Stimulated activated CD4-positive, alpha-beta T cell treated with anti-CD3 and anti-CD28 coated beads, Interleukin-4, amount 100 ng/mL, for 4 hours (primary cell): ENCODE results near the gene ZNF362.

Experiments used
- DNase-seq, 2 experiments: peaks; one replicate each; pipeline ENCODE4 v3.0.0-alpha.2; 2020

ZNF362 gene

DNA sequence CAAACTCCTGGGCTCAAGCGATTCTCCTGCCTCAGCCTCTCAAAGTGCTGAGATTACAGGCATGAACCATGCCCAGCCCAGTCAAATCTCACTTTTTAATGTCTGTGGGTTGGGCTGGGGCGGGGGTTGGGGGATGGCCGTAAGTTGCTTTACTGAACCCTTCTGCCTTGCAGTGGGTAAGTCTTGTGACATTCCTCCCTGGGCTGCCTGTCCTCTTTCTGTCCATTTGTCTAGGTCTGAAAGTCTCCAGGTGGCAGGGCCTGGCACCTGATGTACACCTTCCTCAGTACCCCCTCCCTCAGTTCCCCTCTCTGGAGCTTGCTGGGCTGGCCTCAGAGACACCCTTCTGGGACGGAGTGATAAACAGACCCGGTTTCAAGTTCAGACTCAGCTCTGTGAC, 13.3 kb downstream of the ZNF362 start:
- no peak for DNase-seq

DNA sequence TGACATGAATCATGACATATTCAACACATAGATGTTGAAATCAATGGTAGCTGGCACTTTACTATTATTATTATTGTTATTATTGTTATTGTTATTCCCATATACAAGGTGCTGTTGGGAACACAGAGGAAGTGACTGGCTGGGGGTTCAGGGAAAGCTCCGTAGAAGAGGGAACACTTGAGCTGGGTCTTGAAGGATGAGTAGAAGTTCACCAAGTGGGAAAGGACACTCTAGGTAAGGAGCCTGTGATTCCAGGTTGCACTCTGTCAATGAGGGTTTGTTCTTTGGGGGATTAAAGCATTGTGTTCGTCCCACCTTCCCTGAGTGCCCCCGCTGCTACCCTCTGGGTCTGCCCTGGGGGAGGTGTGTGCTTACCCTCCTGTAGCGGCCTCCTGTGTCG, 14.1 kb downstream of the ZNF362 start:
- no peak for DNase-seq

DNA sequence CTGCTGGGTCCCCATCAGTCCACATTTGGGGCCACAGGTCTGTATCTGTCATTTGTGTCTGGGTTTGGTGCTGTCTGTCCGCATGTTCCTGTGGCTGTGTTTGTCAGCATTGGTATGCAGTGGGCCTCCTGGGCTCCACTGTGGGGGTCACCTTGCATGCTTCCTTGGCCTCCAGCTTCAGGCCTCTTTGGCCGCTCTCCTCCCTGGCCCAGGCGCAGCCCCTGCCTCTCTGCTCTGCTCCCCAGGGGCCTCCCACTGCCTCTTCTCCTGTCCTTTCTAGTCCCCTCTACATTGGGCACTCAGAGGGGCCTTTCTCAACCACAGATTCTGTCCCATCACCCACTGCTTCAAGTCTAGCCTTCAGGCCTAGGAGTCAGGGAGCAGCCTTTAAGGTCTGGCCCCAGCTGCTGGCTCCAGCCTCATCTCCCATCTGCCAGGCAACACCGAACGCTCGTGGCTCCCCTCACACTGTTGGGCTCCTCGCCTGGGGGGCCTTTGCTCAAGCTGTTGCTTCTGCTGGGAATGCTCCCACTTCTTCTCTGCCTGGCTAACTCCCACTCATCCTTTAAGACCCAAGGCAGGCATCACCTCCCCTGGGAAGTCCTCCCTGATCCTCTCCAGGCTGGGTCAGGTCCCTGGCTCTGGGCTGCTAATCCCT, 14.6 kb downstream of the ZNF362 start:
- no peak for DNase-seq

DNA sequence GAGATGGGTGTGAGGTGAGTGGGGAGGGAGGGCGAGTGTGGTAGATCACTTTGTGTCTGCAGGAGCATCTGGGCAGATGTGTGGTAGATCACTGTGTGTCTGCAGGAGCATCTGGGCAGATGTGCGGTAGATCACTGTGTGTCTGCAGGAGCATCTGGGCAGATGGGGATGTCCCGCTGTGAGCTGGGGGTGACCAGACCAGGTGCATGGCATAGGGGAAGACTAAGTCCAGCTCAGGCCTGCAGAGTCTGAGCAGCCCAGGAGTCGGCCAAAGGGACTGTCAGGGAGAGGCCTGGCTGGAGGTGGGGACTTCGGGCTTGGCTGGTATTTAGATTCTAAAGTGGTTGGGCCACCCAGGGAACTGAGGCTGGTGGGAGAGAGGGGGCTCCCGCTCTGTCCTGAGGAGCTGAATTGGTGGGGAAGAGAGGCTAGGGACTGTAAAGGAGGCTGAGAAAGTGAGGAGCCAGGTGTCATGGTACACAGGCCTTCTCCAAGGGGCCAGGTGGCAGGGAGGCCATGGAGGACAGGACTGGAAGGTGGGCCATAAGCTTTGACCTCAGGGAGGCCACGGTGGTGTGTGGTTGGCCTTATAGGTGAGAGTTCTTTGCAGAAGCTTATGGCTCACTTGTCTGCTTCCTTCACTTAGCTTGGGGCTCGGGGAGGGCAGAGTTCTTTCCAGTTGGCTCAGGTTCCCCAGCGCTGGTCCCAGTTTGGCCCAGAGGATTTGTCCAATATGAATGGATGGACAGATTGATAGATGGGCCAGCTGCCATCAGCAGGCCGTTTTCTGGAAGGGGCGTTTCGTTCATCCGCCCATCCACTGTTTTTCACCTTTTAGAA, 15.6 kb downstream of the ZNF362 start:
- no peak for DNase-seq

DNA sequence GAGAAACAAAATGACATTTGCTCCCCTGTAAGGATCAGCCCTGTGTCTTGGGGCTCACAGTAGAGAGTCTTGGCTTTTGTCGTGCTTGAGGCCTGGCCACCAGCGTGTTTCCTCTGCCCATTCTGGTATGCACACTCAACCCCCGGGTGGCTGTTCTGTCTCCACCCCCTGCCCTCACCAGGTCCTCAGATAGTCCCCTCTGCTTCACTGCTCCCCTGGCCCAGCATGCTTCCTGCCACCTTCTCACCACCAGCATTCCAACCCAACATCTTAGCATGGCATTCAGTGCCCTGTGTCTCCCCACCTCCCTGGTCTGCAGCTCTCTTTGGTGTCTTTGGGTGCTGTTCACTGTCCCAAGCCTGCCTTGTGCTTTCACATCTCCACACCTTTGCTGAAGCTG, 16.2 kb downstream of the ZNF362 start:
- no peak for DNase-seq

DNA sequence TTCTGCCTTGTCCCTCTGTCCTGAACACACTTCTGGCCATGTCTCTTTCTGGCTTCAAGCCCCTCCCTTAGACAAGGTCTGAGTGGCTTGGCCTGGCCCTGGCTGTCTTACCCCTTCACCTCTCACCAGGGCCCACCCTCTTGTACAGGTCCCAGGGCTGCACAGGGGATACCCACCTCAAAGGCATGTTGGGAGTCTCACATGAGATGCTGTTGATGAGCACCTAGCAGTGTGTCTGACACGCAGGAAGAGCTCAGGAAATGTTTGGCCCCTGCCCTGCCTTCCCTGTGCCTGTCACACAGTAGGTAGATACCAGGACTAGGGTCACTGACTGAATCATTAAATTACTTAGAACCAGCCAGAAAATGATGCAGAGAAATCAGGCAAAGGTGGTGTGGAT, 16.6 kb downstream of the ZNF362 start:
- DNase-seq, result no peak

DNA sequence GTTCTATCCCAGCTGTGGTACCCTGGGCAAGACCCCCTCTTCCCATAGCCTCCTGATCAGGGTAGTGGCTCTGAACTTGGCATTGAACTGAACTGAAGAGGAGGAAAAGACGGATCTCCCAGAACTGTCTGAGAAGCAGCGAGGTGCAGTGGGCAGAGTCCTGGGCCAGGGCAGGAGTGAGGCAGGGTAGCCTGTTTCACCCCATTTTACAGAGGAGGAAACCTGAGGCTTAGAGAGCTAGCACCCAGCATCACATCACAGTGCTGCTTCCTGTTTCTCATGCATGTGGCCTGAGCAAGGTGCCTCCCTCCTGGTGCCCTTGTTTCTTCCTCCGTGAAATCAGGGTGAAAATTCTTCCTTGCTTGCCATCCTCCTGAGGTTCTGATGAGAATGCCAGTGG, 17.1 kb downstream of the ZNF362 start:
- DNase-seq, result no peak

DNA sequence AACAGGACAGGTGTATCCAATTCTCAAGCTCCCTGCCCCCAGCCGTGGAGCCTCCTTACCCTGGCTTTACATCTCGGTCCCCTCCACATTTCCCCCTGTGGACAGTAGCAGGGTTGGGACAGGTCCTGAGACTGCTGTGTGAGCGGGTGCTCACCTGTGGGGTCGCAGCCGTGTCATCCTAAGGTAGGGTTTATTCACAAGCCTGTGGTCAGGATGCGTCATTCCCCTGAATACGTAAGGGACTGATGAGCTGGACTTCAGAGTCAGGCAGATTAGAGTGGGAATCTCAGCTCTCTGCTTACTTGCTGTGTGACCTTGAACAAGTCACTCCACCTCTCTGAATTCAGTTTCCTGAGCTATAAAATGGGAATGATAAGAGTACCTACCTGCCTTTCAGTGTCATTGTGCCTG, 17.7 kb downstream of the ZNF362 start:
- no peak for DNase-seq

DNA sequence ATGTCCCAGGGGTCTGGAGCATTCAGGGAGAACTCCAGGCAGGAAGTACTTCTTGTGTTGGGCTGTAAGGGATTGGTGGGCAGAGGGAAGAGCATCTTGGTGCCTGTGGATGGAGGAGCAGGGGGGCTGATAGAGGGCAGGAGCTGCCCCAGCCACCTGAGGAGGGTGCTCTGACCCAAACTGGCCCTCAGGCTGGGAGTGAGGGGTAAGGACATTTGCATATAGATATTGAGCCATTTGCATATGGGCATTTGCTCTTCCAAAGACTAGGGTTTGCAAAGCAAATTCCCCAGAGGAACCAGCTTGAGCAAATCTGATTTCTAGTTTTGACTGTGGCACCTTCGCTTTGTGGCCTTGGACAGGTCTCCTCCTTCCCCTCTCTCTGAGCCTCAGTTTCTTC, 18.2 kb downstream of the ZNF362 start:
- DNase-seq, result no peak

DNA sequence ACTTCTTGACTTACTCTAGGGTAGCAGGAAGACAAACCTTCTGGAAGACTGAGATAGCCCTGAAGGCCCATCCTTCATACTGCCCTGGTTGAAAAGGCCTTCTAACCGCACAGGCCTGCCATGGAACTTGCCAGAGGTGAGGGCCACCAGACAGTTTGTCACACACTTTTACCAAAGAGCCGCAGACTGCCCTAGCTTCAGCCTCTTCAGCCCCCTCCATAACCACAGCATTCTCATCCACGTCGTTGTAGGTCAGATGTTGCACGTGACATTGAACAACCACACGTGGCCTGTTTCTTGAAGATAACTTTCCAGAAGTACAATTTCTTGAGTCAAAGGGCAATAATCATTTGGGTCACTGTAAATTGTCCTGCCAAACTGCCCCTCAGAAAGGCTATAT, 18.9 kb downstream of the ZNF362 start:
- no peak for DNase-seq

DNA sequence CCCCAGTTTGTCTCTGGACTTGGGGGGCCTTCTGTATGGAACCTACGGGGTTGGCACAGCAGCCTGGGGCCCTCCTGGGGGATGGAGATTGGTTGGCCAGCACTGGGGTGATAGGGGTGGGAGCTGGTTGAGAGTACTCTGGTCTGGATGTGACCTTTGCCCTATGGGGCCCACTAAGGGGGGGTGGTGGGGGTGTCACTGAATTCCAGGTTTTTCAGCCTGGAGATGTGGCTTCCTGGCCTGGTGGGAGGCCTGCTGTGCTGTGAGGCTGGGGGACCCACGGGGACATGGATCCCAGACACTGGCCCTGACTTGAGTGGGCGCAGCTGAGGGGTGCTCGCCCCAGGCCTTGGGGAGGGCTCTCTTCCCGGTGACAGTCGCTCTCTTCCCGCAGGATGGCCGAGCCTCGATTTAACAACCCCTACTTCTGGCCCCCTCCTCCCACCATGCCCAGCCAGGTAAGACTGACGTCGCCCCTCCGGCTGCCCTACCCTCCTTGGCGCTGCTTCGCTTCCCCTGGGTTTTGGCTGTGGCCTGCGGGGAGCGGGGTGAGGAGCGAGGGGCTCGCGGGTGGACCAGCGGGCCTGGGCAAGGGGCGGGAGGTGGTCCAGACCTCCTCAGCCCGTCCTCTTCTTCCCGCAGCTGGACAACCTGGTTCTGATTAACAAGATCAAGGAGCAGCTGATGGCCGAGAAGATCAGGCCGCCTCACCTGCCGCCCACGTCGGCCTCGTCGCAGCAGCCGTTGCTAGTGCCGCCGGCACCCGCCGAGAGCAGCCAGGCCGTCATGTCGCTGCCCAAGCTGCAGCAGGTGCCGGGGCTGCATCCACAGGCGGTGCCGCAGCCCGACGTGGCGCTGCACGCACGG, 19.6 kb downstream of the ZNF362 start:
- DNase-seq, result no peak

DNA sequence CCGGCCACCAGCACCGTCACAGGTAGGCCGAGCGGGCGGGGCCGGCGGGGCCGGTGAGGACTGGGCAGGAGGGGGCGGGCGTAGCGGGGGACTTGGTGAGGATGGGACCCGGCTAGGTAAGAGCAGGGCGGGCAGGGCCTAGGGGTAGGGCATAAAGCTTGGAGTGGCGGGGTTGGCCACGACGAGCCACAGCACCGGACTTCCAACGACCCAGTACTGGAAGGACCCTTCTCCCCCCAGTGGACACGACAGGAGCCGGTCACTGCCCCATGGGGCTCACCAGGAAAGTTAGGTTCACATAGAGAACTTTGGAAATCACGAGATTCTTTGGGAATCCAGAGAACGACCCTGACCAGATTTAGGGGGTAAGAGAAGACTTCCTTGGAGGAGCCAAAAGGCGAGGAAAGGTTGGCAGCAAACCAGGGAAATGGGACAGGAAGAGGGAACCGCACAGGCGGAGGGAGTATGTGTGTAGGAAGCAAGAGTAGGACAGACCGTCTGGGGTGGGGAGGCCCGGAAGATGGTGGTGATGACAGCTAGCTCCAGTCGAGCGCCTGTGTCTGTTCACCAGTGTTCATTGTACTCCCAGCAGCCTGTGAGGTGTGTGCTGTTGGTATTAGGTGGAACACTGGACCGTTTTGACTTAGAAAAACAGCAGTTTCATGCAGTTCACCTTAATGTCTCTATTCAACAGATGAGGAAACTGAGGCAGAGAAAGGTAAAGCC, 20.4 kb downstream of the ZNF362 start:
- DNase-seq, result no peak

DNA sequence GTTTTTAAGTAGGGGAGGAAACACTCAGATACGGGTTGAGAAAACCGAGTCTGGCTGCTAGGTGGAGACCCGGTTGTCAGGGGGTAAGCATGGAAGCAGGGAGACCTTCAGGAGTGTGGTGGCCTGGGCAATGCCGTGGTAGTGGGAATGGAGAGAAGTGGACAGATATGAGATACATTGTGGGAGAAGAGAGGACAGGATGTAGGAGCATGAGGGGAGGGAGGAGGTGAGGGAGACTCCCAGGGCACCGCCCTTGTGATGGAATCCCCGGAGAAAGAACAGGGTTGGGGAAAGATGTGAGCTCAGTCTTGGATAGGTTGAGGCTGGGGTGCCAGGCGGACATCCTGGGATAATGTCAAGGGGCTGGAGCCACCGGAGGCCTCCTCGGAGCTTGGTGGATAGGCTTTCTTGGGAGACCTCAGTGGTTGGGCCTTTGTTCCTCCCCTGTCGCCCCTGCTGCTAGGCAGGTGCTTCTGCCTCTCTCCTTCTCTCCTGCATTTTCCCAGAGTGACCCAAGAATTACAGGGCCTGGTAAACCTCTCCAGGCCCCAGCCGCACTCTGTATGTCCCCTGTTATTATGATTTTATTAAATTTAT, 21.3 kb downstream of the ZNF362 start:
- DNase-seq, result no peak

DNA sequence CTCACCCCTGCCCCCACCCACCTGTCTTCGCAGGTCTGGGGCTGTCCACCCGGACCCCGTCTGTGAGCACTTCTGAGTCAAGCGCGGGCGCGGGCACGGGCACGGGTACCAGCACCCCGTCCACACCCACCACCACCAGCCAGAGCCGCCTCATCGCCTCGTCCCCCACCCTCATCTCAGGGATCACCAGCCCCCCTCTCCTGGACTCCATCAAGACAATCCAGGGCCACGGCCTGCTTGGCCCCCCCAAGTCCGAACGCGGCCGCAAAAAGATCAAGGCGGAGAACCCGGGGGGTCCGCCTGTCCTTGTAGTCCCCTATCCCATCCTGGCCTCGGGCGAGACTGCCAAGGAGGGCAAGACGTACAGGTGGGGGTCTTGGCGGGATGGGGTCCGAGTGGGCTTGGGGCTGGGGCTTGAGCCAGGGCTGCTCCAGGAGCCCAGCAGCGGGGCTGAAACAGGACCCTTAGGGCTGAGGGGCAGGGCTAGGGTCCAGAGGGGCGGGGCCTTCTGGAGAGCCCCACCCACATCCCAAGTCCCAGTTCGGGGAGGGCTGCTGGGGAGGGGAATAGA, 23.9 kb downstream of the ZNF362 start:
- no peak for DNase-seq

DNA sequence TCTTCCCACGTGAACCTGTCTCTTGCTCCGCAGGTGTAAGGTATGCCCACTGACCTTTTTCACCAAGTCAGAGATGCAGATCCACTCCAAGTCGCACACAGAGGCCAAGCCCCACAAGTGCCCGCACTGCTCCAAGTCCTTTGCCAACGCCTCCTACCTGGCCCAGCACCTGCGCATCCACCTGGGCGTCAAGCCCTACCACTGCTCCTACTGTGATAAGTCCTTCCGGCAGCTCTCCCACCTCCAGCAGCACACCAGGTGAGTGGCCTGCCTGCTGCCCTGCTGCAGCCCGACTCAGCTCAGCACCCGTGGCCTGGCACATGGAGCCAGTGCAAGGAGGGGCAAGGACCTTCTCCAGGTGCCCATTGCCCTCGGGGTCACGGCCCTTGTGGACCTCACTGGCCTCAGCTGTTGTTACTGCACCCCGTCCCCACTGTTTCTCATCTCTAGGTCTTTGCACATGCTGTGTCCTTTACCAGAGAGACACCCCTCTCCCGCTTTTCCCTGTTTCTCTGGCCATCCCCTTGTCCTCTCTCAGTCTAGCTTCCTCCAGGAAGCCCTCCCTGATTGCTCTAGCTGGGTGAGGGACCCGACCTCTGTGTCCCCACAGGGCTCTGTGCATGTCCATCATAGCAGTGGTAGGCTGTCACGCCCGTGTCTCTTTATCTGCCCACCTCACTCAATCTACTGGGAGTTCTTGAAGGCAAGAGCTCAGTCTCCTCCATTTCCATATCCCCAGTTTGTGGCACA, 25.4 kb downstream of the ZNF362 start:
- DNase-seq, result no peak

DNA sequence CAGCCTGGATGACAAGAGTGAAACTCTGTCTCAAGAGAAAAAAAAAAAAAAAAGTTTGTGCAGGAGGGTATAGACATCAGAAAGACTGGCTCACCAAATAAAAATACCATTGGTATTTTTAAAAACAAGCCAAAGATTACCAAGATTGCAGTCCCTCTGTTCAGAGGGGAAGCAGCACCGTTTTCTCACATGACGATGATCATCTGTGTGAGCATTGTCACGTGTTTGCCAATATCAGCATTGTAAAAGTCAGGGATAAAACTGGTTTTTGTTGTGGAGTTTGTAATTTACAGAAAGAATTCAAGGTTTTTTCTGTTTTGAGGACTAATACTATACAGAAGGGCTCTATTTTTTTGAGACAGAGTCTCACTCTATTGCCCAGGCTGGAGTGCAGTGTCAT, 26.5 kb downstream of the ZNF362 start:
- DNase-seq, result no peak

DNA sequence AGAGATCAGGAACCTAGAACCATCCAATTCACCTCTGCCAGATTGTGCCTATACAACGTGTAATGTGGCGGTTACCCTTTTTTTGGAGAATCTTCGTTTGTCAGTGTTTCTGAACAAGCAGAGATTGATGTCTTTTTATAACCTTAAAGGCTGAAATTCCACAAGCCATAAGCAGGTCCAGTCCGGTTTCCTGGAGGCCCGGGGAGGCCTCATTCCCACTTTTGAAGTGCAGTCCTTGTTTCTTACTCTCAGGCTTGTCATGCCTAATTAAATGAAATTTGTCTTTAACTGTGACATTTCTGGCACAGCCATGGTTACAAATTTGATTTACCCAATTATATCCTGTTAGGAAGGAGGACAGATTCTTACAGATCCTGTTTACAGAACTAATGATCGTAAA, 27.8 kb downstream of the ZNF362 start:
- DNase-seq, result no peak

DNA sequence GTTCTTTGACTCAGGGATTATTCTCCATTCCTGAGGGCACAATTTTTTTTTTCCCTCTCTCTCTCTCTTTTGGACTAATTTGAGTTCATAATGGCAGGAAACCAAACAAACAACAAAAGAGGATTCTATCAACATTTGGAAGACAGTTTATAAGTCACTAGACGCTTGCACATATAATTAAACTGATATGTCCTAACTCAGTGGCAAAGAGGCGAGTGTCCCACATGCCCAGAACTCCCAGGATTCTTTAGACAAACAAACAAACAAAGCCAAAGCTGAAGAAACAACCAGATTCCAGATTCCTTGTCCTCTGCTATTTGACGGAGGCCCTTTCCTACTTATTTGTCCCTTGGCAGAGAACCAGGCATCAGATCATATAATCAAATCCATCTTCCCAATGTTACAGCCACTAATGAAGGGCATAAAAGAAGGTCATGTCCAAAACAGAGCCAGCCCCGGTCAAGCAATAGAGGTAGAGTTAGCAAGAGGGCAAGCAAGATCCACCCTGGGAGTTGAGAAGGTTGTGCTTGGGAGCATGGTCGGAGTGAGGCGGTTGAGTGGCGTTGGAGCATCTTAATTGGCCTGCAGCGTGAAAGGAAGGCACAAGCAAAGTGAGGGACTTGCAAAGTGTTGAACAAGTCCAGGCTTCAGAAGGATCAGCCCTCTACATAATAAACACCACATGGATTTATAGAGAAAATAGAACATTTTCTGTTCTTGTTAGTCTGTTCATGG, 30.3 kb downstream of the ZNF362 start:
- DNase-seq, result no peak

DNA sequence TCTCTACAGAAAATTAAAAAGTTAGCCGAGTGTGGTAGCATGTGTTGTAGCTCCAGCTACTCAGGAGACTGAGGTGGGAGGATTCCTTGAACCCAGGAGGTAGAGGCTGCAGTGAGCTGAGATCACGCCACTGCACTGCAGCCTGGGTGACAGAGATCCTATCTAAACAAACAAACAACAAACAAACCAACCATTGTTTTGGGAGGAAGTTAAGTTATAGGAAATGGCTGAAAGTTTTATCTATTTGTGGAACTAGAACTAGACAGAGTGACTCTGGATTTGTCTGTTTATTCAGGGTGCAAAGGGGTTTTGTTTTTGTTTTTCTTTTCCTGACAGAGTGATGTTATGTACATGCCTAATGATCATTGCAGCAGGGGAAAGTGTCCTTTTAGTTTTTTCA, 31.0 kb downstream of the ZNF362 start:
- no peak for DNase-seq

DNA sequence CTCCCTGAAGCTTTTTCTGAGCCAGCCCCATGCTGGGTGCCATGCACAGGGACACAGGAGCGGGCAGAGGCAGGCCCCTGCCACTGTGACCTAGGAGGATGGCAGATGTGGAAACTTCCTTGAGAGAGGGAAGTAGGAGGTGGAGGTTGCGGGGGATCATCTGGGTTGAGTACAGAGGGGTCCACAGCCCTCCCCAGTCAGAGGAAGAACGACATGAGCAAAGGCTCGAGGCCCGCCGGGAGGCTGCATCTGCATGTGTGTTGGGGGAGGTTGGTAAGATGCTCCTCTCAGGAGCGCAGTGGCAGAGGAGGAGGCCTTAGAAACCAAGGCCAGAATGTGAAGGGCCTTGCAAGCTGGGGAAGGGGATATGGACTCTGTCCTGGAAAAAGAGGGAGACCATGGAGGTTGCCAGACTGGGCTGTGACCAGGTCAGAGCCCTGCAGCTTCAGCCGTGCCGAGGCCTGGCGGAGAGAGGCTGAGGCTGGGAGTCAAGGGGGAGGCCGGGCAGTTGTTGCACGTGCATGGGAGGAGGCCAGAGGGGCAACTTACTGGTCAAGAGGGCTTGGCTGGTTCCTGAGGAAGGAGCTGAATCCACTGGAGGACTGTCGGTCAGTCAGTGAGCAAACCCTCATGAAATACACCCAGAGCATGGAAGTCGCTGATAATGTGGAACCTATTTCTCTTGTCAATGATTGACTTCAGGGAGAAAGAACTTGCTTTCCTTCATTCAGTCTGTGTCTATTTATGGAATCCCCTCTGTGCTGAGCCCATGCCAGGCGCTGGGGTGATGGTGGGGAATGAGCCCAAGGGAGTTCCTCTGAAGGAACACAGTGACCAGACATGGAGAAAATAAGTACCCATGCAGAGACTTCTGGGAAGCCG, 32.9 kb downstream of the ZNF362 start:
- no peak for DNase-seq
